GM18867 (cell line): ENCODE measurements around the gene OR6C70.

Experiments used
- ATAC-seq: cut with Tn5 transposase; IDR thresholded peaks from one replicate; pipeline ENCODE4 v1.9.1; 2021; ENCODE audit warnings: mild to moderate bottlenecking, moderate library complexity; ENCODE audit not compliant: unreplicated experiment

OR6C70 gene

GRCh38 chr12:55420307-55420962, 49.5 kb downstream of the OR6C70 start:
- ATAC-seq, result no peak
